HPDE6-E6E7 (cell line): ENCODE measurements around the gene TYW1B.
"Not testable (repeated sequence)": the region's sequence is repeated elsewhere in the genome, so short reads cannot be mapped to it uniquely, and the experiment has no call there.

Experiments used
- DNase-seq: peaks from one replicate; pipeline ENCODE4 v3.0.0; 2011; ENCODE audit warnings: missing footprints; ENCODE audit errors: extremely low spot score

The TYW1B gene

DNA sequence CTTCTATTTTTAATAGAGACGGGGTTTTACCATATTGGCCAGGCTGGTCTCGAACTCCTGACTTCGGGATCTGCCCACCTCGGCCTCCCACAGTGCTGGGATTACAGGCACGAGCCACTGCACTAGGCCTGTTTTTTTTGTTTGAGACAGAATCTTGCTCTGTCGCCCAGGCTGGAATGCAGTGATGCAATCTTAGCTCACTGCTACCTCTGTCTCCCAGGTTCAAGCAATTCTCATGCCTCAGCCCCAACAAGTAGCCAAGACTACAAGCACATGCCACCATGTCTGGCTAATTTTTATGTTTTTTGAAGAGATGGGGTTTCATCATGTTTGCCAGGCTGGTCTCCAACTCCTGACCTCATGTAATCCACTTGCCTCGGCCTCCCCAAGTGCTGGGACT is 73.7 kb downstream of the TYW1B start:
- no peak for DNase-seq

DNA sequence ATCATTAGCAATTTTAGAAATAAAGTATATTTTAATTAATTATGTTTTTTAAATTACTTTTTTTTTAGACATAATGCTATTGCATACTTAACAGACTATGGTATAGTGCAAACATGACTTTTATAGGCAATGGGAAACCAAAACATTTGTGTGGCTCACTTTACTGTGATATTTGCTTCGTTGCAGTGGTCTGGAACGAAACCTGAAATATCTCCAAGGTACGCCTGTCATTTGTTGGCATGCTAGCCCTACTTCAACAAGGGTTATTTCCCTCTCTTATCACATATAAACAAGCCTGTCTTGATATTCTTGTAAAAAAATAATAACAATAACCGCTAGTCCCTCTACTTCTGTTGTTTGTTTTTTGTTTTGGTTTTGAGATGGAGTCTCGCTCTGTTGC is 74.2 kb downstream of the TYW1B start:
- no peak for DNase-seq

DNA sequence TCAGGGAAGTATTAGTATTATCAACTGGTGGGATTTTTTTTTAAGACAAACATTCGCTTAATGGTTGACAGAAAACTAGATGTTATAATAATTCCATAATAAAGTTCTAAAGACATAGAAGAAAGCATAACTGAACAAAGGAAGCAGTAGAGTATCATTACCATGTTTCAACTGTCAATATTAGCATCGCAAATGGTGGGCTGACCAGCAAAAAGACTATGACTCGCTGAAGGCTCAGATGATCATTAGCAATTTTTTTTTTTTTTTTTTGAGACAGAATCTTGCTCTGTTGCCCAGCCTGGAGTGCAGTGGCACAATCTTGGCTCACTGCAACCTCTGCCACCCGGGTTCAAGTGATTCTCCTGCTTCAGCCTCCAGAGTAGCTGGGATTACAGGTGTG is 74.8 kb downstream of the TYW1B start:
- DNase-seq = not testable (repeated sequence)

- no peak for DNase-seq
Observed at GRCh38 chr7:72751978-72752377, 76.0 kb downstream of the TYW1B start.

DNA sequence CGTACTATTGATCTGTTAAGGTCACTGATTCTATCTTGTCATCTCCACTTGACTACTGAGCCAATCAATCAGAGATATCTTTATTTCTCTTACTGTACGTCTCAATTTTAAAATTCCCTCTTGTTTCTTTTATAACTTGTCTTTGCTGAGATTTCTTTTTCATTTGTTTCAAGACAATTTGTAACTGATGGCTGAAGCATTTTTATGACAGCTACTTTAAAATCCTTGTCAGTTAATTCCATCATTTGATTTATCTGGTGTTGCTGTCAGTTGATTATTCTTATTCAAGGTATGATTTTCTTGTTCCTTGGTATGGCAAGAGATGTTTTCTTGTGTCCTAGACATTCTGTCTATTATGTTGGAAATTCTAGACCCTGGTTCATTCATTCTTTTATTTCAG is 76.6 kb downstream of the TYW1B start:
- no peak for DNase-seq

DNA sequence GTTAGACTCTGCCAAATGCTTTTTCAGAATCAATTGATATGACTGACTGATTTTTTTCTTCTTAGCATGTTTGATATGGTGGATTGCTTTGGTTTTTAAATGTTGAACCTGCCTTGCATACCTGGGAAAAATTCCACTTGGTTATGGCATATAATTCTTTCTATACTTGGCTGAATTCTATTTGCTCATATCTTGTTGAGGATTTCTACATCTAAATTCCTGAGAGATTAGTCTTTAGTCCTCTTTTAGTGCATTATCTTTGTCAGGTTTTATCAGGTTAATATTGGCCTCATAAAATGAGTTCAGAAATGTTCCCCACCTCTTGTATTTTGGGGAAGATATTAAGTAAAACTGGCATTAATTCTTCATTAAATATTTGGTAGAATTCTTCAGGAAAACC is 79.4 kb downstream of the TYW1B start:
- not testable (repeated sequence) for DNase-seq

- not testable (repeated sequence) for DNase-seq
Observed at GRCh38 chr7:72744244-72744926, 83.6 kb downstream of the TYW1B start.

DNA sequence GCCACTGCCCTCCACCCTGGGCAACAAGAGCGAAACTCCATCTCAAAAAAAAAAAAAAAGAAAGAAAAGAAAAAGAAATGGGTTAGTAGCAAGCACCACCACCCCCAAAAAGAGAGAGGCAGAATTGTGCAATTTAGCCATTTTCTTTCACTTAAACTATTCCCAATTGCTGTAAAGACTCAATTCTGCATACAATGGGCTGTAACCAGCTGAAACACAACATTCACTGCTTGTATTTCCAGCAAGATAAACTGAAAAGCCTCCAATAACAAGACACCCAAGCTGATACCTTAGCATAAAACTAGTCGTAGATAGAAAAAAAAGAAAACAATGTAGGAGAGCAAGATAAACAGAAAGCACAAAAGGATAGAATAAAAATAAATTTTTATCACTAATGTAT is 84.2 kb downstream of the TYW1B start:
- DNase-seq = not testable (repeated sequence)

- not testable (repeated sequence) for DNase-seq
Observed at GRCh38 chr7:72739716-72740115, 88.3 kb downstream of the TYW1B start.

GRCh38 chr7:72735855-72736254 is 92.1 kb downstream of the TYW1B start:
- not testable (repeated sequence) for DNase-seq

- not testable (repeated sequence) for DNase-seq
Observed at GRCh38 chr7:72730815-72731214, 97.2 kb downstream of the TYW1B start.

DNA sequence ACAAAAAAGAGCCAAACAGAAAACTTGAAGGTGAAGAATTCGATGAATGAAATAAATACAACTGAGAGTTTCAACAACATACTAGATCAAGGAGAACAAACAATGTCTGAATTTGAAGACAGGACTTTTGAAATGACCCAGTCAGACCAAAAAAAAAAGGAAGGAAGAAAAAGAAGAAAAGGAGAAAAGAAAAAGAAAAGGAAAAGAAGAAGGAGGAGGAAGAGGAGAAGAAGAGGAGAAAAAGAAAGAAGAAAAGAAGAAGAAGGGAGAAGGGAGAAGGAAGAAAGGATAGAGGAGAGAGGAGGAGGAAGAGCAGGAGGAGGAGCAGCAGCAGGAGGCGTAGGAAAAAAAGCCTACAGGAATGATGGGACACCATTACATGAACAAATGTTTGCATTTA is 97.6 kb downstream of the TYW1B start:
- DNase-seq = not testable (repeated sequence)

GRCh38 chr7:72729130-72729529 is 98.9 kb downstream of the TYW1B start:
- DNase-seq = not testable (repeated sequence)

GRCh38 chr7:72722694-72723093 is 105.3 kb downstream of the TYW1B start:
- DNase-seq = not testable (repeated sequence)

GRCh38 chr7:72720890-72721289 is 107.1 kb downstream of the TYW1B start:
- not testable (repeated sequence) for DNase-seq

DNA sequence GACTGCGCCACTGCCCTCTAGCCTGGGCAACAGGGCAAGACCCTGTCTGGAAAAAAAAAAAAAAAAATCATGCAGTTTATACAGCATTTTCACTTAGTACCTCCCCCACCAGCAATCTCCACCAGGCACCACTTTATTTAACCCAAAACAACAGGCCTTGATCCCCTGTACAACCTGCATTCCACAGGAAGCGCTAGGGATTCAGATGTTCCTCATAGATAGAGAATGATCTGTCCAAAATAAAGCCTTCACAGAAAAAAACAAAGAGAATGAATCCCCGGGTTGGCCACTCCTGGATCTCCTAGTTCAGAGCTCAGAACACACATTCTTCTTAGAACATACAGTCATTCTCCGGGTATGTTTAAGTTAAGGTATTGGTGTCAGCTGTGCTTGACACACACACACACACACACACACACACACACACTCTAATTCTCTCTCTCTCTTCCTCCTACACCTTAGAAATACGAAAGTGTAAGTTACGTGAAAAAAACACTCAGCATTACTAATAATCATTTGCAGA is 110.7 kb downstream of the TYW1B start:
- DNase-seq = not testable (repeated sequence)

- DNase-seq = not testable (repeated sequence)
Observed at GRCh38 chr7:72711927-72712326, 116.1 kb downstream of the TYW1B start.

DNA sequence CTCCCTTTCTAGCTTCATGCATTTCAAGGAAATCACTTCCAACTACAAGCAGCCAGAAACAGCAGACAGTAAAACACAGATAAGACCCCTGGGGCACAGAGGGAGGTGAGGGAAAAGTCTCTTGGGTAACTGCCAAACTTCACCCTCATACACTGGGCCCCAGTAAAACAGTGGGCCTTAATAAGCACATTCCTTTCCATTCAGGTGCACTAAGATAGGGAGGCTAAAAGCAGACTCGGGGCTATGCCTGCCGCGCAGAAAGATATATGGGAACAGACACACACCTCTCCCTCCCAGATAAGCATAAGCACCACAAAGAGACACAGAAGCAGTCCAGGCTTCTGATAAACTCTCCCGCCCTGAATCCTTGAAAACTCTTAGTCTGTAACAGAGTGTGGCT is 117.0 kb downstream of the TYW1B start:
- no peak for DNase-seq

GRCh38 chr7:72709909-72710308 is 118.1 kb downstream of the TYW1B start:
- no peak for DNase-seq

- not testable (repeated sequence) for DNase-seq
Observed at GRCh38 chr7:72708371-72709050, 119.5 kb downstream of the TYW1B start.

GRCh38 chr7:72706521-72706920 is 121.5 kb downstream of the TYW1B start:
- DNase-seq = no peak

GRCh38 chr7:72705693-72706092 is 122.3 kb downstream of the TYW1B start:
- DNase-seq = not testable (repeated sequence)

- DNase-seq = no peak
Observed at GRCh38 chr7:72704894-72705293, 123.1 kb downstream of the TYW1B start.
